Natural killer cell (primary cell): ENCODE data around the gene NDUFS5. TPM values are rescaled to one million over a fixed set of nuclear protein-coding genes. Genes with fewer than 3 reads are reported as not detected.
A peak's percentile ranks its signal among the peaks of the same experiment; 100 is the strongest.

Experiments
- ATAC-seq, 3 donors: fragments of 150-1000 bp in 2 of 3; fragments of 200-7000 bp in 1 of 3; cut with Tn5 transposase; 1 replicate in 1 of 3; 2 replicates in 2 of 3; pipeline ENCODE4 v1.10.0; 2021; ENCODE audit warnings: mild to moderate bottlenecking in 2 of 3, moderate library complexity in 2 of 3
- DNase-seq, 2 donors: peaks; one replicate each; pipeline versions ENCODE4 v3.0.0 to v3.0.0-alpha.2; 2013 to 2021; ENCODE audit warnings: mixed read lengths in 1 of 2
- H3K27ac ChIP-seq: one replicate; pipeline ENCODE4 v1.5.1; 2013; ENCODE audit warnings: mild to moderate bottlenecking, low read length
- H3K27me3 ChIP-seq: one replicate; pipeline ENCODE4 v1.6.1; 2013; ENCODE audit warnings: low read length; ENCODE audit not compliant: control insufficient read depth, insufficient read depth
- H3K36me3 ChIP-seq: one replicate; pipeline ENCODE4 v1.6.1; 2013; ENCODE audit warnings: low read length; ENCODE audit not compliant: control insufficient read depth, insufficient read depth
- H3K4me1 ChIP-seq: one replicate; pipeline ENCODE4 v1.6.1; 2013; ENCODE audit warnings: low read length; ENCODE audit not compliant: control insufficient read depth, insufficient read depth
- H3K4me3 ChIP-seq: one replicate; pipeline ENCODE4 v1.5.1; 2013; ENCODE audit warnings: low read length
- H3K9me3 ChIP-seq: one replicate; pipeline ENCODE4 v1.6.1; 2013; ENCODE audit warnings: low read length; ENCODE audit not compliant: control insufficient read depth, insufficient read depth
- H3K27ac Mint-ChIP-seq, 2 donors: one replicate each; pipeline ENCODE4 v1.8.0; 2022; ENCODE audit warnings: mild to moderate bottlenecking in 2 of 2, mixed read lengths in 2 of 2, moderate library complexity in 1 of 2
- H3K27me3 Mint-ChIP-seq, 2 donors: one replicate each; pipeline ENCODE4 v1.8.0; 2022; ENCODE audit warnings: low read depth in 2 of 2, mixed read lengths in 2 of 2
- H3K36me3 Mint-ChIP-seq: one replicate; pipeline ENCODE4 v1.8.0; 2022; ENCODE audit warnings: mixed read lengths
- H3K4me1 Mint-ChIP-seq, 2 donors: one replicate each; pipeline ENCODE4 v1.8.0; 2022; ENCODE audit warnings: mixed read lengths in 2 of 2
- H3K4me3 Mint-ChIP-seq: one replicate; pipeline ENCODE4 v1.8.0; 2022; ENCODE audit warnings: mild to moderate bottlenecking, moderate library complexity, mixed read lengths
- H3K9me3 Mint-ChIP-seq, 2 donors: one replicate each; pipeline ENCODE4 v1.8.0; 2022; ENCODE audit warnings: mixed read lengths in 2 of 2
- CTCF ChIP-seq: fragments of 200-600 bp; IDR thresholded peaks from one replicate; pipeline ENCODE4 v1.8.0; 2022; ENCODE audit warnings: antibody characterized with exemption
- WGBS: methylation state at CpG from one replicate; pipeline ENCODE4 v1.1.7; 2013; ENCODE audit warnings: missing lambda C conversion rate; ENCODE audit not compliant: insufficient coverage; 5-methylcytosine and 5-hydroxymethylcytosine counted together
- intact Hi-C: fragments of 100-400 bp; cut with micrococcal nuclease; formaldehyde crosslinking; loops from one replicate; pipeline ENCODE4 v1.14.2; 2022
- total RNA-seq, 4 donors: library from RNA; stranded (reverse); fragments of 120-200 nt in 1 of 4; gene quantifications; one replicate each; pipeline versions ENCODE4 v1.2.3 to v1.2.4, GENCODE V29; 2013 to 2022

NDUFS5 gene
- total RNA-seq, 3 donors from 2014 or later (not counting 1 experiment from before 2014, with no cell fraction given): 63.6 to 72.9 (median 71.1) TPM

DNA sequence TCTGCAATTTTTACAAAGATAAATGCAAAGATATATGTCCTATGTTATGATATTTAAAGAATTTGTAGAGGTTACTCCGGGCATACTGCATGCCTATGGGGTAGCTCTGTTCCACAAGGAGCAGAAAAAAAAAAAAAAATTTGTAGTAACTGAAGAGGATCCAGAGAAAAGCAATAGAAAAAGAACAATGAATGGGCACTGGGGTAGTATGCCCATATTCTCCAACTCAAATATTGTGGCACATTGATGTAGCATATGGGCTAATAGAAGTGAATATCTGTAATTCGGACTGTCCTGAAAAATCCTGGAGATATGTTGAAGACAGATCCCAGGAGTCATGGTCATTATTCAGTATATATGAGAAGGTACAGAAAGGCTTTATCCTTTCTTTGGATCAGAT, 36.2 kb upstream of the NDUFS5 start:
- H3K27ac ChIP-seq: peak overlapping the region; percentile 93
- no peaks in the 10 kb centered on the region for H3K36me3 Mint-ChIP-seq
- no peaks in the 10 kb centered on the region for H3K9me3 ChIP-seq
- peaks cover 22 to 28% of the 10 kb centered on the region in 2 donors for H3K4me1 Mint-ChIP-seq
- peak overlapping the region; percentile 77 to 84 for H3K27ac Mint-ChIP-seq
- no peaks in the 10 kb centered on the region for H3K9me3 Mint-ChIP-seq
- H3K27me3 ChIP-seq: no peaks in the 10 kb centered on the region
- H3K36me3 ChIP-seq: no peaks in the 10 kb centered on the region
- H3K4me1 ChIP-seq: peaks cover 20% of the 10 kb centered on the region
- DNase-seq: no peak
- ATAC-seq: no peak
- H3K4me3 ChIP-seq: no peak overlapping the region
- TF ChIP-seq CTCF: no peak
- peaks cover 0 to 3% of the 10 kb centered on the region in 2 donors for H3K27me3 Mint-ChIP-seq
- H3K4me3 Mint-ChIP-seq: peak overlapping the region; percentile 82
- intact Hi-C loops: loop anchor here (2.0 kb wide), 1 partner anchor 37 kb away; the partner anchor contains the start of gene NDUFS5
- 87% methylated on average over 2 of the region's 2 CpGs for WGBS

- peak overlapping the region; percentile 93 for H3K27ac ChIP-seq
- H3K4me3 ChIP-seq: peak overlapping the region; percentile 64
- DNase-seq: no peak
- TF ChIP-seq CTCF: no peak
- peaks cover 0 to 3% of the 10 kb centered on the region in 2 donors for H3K27me3 Mint-ChIP-seq
- H3K4me3 Mint-ChIP-seq: peak overlapping the region; percentile 82
- H3K36me3 Mint-ChIP-seq: no peaks in the 10 kb centered on the region
- peaks cover 20% of the 10 kb centered on the region for H3K4me1 ChIP-seq
- H3K27me3 ChIP-seq: no peaks in the 10 kb centered on the region
- no peaks in the 10 kb centered on the region for H3K9me3 ChIP-seq
- H3K36me3 ChIP-seq: no peaks in the 10 kb centered on the region
- no peaks in the 10 kb centered on the region for H3K9me3 Mint-ChIP-seq
- 37% methylated on average over 3 of the region's 5 CpGs for WGBS
- ATAC-seq: no peak
- intact Hi-C loops: loop anchor here (2.0 kb wide), 1 partner anchor 36 kb away; the partner anchor contains the start of gene NDUFS5
- peaks cover 26 to 32% of the 10 kb centered on the region in 2 donors for H3K4me1 Mint-ChIP-seq
- peak overlapping the region; percentile 77 to 84 for H3K27ac Mint-ChIP-seq
Observed at GRCh38 chr1:38990386-38990737, 35.8 kb upstream of the NDUFS5 start.

DNA sequence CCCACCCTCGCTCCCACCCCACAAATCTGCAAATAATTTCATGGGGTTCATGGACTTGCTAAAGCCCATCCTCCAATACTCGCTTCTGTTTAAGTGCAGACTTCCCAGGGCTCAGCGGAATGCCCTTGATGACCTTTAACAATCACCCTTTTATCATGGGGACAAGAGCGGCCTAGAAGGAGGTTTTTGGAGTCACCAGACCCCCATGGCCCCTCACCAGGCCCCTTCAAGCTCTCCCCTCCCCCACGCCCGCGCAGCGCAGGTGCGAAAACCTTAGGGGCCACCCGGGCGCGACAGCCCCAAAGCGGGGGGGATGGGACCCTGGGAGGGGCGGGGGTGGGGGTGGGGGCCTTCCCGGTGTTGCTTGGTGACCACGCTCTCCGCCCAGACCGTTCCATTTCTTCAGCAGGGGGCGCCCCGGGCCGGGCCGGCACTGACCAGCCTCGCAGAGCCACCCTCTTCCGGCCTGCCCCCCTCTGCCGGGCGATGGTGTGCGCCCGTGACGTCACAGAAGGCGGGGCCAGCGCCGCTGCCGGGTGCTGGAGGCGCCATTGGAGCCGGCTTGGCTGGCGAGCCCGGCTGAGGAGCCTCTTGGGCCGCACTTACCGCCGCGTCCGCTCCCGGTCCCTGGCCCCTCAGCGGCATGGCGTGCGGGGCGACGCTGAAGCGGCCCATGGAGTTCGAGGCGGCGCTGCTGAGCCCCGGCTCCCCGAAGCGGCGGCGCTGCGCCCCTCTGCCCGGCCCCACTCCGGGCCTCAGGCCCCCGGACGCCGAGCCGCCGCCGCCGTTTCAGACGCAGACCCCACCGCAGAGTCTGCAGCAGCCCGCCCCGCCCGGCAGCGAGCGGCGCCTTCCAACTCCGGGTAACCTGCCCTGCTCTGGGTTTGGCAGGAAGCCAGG, 35.2 kb upstream of the NDUFS5 start, which contains the start of gene AKIRIN1:
TSS of gene AKIRIN1 (plus strand) at position 539 of the 900 bp plus-strand sequence. CDS start at position 644, 105 bp downstream.
- DNase-seq: peak; percentile 95 to 98
- no peak for TF ChIP-seq CTCF
- Mint-ChIP-seq H3K4me3 (peak within 1 kb of the TSS; percentile 85), H3K4me1 (peaks cover 29 to 35% of the 10 kb centered on the region in 2 donors), H3K36me3 (no peaks in the 10 kb centered on the region), H3K9me3 (no peaks in the 10 kb centered on the region), H3K27me3 (peaks cover 0 to 3% of the 10 kb centered on the region in 2 donors), H3K27ac (peak within 1 kb of the TSS; percentile 77 to 84)
- H3K9me3 ChIP-seq: no peaks in the 10 kb centered on the region
- intact Hi-C loops: loop anchor here (2.0 kb wide), 1 partner anchor 36 kb away; the partner anchor contains the start of gene NDUFS5
- ATAC-seq: peak; percentile 92 to 99 (median 93)
- under 1% methylated on average over 67 of the region's 76 CpGs for WGBS
- no peaks in the 10 kb centered on the region for H3K36me3 ChIP-seq
- H3K4me3 ChIP-seq: peak within 1 kb of the TSS; percentile 64
- H3K4me1 ChIP-seq: peaks cover 21% of the 10 kb centered on the region
- H3K27me3 ChIP-seq: no peaks in the 10 kb centered on the region
- H3K27ac ChIP-seq: peak within 1 kb of the TSS; percentile 93
